EL (cell line): Measurements from ENCODE around the gene SLC6A17.
A peak's percentile ranks its signal among the peaks of the same experiment; 100 is the strongest.

ENCODE experiments used
- DNase-seq: peaks from one replicate; pipeline ENCODE4 v3.0.0-alpha.2; 2016

The SLC6A17 gene

DNA sequence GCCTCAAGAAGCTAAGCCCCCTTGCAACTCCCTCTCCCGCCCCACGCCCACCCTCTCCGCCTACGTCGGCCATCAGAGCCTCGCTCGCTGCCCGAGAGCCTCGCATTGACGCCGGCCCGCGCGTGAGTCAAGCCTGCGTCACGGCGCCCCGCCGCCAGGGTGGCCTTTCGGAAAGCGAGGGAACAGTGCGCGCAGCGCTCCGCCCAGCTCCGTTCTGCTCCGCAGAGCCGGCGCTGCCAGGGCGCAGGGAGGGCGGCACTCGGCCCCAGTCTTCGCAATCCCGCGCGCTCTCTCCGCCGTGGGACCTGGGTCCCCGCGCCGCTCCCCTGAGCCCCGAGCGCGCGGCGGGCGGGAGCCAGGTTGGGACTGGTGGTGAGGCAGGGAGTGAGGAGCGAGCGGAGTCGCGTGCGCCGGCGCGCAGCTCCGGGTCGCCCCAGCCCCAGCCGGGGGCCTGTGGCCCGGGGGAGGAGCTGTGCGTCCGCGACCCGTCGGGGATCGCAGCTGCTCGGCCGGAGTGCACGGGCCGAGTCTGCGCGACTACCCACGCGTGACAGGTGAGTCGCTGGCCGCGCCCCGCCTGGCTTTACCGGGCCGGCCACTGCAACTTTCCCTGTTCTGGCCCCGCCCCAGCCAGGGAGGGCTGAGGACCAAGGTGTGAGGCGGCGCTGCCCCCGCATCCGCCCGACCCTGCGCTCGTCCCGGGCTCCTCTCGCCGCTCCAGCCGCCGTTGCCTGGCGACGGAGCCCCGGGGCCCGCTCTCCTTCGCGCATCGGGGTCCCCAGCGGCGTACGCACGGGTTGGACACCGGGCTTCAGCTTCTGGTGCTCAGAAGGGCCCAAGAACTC lies at the start of gene SLC6A17:
Gene SLC6A17, plus strand, starts transcription at position 165 of the 845 bp plus-strand sequence. CDS start 16,436 bp downstream, outside the sequence.
- peak; percentile 82 for DNase-seq

DNA sequence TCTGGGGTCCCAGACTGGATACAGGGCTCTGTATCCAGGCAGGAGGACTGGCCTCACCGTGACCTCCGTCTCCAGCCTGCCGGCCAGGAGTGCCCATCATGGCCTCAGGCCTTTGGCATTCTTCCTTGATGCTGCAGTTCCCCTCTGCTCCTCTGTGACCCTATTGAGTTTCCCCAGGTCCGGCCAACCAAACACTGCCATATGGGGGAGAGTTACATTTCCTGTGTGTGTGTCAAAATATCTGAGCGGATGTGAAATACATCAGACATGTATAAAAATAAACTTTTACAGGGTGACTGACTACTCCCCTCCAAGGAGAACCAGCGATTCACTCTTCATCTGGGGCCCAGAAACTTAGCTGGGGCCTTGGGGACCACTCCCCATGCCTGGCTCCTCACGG lies 48.2 kb upstream of the SLC6A17 start:
- peak; percentile 77 for DNase-seq

DNA sequence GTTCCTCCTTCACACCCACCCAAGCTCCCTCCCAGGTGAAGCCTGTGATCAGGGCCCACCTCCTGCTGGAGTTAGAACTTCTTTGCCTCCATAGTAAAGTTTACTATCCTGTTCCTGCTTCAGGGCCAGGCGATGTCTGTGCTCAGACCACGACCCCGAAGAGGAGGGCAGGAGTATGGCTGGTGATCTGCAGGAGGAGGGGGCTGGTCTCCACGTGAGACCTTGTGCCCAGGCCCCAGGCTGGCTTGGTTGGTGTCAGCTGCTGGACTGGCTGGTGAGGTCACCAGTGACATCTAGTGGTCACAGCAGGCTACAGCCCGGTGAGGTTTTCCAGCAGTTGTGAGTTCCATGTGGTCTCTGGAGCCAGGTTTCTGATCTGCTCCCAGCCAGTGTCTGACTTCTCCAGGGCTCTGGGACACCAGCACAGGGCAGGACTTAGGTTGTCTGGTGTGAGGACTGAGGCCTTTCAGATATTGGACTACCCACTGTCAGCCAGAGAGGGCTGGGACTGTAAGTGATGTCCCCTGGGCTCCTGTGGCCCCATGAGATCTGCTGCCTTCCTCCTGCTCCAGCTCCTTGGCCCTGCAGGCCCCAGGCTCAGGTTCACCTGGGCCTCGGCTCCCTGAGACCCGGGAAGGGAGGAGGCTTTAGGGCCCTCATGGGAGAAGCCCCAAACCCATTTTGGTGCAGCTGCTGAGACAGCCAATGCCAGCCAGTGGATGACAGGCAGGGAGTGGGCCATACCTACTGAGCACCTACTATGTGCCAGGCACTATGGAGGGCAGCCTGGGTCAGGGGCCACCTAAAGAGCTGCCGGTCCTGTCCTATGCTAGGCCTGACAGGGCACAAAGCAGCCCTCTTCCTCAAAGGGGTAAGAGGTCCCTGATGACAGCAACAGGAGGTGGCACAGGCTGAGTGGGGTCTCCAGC lies 44.0 kb upstream of the SLC6A17 start:
- peak; percentile 71 for DNase-seq

DNA sequence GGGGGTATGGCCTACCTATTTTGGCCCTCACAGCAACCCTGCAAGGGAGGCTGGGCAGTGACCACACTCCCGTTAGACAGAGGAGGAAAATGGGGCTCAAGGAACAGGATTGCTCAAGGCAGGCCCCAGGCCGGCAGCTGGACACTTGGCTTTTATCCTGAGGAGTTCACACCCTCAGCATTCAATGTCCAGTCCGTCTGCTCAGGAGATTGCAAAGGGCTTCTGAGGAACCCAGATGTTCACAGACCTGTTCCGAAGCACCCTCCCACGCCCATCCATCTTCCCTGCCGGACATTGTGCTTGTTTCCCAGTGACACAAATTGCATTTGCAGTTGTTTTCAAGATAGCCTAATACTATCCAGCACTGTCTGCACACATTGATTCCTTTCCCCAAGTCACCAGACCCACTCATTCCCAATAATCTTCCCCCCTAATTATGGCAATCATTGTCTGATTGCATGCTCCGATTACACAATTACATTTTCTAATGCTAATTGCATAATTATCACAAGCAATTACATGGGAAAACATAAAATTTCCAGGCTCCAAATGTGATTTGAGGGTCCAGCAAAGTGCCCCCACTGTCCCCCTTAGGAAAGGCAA lies 42.3 kb upstream of the SLC6A17 start:
- no peak for DNase-seq

DNA sequence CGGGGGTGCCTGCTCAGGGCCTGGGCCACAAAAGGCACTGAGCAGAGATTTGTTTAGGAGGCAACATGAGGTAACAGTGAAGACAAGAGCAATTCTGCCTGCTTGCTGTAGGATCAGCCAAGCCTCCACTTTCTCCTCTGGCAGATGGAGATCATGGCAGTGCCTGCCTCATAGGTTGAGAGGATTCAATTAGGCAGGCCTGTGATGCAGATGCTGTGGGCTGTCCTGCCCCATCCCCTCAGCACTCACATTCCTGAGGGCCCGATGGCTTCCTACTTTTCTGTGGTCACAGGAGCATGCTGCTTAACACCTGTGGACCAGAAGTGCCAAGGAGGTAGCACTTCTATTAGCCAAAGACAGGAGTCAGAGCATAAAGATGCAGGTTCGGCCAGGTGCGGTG lies 39.2 kb upstream of the SLC6A17 start:
- DNase-seq: no peak

DNA sequence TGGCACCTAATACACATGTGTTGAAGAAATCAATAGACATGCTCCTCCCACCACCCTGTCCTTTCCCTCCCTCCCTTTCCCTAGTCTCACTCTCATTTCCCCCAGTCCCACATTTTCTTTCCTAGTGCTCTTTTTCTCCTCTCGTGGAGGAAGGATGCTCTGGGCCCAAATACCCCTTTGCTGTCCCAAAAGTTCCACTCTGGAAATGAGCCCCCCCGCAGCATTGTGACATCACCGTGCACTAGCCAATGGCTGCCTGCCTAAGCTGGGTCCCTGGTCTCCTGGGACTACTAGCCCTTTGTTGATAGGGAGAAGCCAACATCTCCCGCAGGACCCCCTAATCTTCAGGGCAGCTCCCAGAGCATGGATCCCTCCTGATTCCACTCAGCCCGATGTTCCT lies 38.2 kb upstream of the SLC6A17 start, which contains the start of gene UBL4B:
Gene UBL4B, plus strand, starts transcription at position 301 of the 400 bp plus-strand sequence. Its CDS starts 92 bp downstream, at position 393.
- DNase-seq: no peak

DNA sequence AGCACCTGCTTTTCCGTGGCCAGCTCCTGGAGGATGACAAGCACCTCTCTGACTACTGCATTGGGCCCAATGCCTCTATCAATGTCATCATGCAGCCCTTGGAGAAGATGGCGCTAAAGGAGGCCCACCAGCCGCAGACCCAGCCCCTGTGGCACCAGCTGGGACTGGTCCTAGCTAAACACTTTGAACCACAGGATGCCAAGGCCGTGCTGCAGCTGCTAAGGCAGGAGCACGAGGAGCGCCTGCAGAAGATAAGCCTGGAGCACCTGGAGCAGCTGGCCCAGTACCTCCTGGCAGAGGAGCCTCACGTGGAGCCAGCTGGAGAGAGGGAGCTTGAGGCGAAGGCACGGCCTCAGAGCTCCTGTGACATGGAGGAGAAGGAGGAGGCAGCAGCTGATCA lies 37.6 kb upstream of the SLC6A17 start:
- no peak for DNase-seq

DNA sequence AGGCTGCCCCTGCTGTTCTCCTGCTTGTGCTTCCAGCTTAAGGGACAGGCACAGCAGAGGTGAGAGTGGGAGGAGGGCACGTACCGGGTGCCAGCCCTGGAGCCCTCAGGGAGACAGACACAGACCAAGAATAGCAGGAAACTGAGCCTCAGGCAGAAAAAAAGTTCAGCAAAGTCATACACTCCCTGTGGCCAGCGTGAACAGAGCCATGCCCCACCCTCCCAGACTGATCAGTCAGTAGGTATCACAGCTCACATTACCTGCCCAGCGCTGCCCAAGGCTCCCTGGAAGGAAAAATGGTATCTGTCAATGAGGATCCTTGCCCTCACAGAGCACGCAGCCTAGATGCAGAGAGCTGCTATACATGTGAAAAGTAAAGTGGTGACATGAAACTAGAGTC lies 36.7 kb upstream of the SLC6A17 start:
- no peak for DNase-seq

DNA sequence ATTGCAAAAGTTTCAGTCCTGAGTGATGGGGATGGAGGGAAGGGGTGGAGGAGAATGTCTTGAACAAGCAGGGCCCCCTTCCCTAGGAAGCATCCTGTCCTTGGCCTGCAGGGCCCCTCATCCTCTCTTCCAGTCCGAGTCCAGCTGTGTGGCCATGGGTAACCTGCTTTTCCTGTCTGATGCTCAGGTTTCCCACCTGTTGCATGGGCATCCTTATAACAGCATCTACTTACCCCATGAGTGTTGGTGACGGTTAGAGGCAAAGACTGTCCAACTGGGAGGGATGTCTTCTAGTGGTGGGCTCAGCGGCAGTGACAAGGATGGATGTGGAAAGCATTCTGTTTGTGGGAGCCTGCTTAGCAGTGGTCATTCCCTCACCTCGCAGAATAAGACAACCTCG lies 36.1 kb upstream of the SLC6A17 start:
- DNase-seq: no peak

DNA sequence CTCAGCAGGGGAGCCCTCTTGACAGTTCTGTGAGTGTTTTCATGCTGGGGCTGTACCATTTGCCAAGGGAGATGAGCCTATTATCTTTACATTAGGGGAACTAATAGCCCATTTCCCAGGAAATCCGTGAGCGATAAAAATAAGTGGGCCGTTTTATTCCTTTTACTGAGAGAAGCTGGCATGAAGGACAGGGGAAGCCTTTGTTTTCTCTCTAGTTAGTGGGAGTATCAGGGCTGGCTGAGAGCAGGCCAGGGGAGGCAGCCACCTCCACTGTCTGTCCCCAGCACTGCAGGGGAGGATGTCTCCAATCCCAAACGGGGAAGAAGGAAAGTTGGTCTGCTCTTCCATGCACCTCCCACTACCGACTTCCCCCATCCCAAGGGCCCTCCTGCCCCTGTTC lies 35.5 kb upstream of the SLC6A17 start:
- no peak for DNase-seq

DNA sequence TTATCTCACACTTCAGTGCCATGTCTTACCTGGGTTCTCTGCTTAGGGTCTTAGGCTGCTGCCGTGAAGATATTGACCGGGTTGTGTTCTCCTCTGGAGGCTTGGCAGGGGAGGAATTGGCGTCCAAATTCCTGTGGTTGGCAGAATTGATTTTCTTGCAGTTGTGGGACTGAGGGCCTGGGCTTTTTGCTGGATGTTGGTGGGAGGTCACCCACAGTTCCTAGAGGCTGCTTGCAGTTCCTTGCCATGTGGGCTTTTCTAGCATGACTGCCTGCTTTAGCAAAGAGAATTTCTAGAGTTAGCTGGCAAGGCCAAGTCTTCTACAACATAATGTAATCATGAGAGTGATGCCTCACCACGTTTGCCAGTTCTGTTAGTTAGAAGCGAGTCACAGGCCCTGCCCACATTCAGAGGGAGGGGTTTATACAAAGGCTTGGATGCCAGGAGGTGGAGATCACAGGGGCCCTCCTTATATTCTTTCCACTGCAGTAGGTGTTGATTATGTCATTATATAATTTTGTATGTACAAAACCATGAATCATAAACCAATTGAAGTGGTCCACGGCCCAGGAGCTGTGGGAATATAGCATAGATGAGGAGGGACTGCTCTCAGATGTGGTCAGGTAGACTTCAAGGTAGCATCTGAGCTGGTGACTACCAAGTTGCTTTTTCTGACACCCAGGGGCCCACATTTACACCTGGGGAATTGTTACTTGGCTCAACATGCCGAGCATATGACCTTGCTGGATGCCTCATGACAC lies 31.5 kb upstream of the SLC6A17 start:
- DNase-seq: peak; percentile 41

DNA sequence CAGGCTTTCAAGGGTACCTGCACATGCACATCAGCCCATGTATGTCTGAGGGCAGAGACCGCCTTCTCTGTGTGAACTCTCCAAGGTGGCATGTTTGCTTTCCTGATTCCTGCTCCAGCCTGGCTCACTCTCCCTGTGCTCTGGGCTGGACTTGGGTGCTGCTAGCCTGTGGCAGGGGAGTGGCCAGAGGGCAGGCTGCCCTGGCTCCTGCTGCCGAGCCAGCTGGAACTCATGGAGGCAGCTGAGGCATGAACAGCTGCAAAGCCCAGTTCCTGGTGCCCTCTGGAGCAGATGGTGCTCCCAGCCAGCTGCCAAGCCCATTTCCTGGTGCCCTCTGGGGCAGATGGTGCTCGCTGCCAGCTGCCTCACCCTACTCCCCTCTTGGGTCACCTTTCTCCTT lies 30.5 kb upstream of the SLC6A17 start:
- no peak for DNase-seq

DNA sequence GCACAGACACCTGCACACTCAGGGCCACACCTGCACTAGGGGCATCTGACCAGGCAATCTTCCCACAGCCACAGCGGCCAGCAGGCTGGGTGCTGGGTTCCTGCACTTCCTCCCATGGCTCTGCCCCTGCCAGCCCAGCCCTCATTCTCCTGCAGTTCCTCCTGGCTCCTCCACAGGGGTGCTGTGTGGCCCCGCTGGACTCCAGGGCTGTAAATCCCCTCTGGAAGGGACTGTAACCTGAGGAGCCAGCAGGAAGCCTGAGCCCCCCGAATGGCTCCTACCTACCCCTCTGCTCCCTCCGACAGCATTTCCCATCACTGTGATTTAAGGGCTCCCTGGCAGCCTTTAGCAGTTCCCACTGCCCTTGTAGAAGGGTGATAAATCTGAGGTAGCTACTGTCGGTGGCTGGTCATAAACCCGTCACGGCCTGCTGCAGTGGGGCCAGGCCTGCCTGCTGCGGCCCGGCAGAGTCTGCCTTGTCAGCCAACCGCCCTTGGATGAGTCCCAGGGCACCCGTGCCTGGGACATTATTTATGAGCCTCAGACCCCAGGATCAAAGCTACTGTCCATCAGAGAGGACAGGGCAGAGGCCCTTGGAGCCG lies 29.2 kb upstream of the SLC6A17 start:
- DNase-seq: no peak

DNA sequence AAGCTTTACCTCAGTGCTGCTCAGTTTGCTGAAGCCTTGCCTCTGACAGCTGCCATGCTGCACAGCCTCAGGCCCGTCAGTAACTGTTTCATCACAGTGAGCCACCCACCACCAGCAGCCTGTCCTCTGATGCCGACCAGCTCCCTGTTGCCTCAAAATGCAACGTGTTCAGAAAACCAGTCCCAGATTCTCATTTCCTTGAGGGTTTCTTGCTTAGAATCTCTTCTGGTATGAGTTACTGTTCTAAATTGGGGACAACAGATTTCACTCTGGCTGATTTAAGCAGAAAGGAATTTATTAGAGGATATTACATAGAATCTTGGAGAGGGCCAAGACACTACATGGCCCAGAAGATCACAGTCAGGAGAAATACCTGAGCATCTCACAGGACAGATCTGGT lies 27.1 kb upstream of the SLC6A17 start:
- DNase-seq: peak; percentile 60

DNA sequence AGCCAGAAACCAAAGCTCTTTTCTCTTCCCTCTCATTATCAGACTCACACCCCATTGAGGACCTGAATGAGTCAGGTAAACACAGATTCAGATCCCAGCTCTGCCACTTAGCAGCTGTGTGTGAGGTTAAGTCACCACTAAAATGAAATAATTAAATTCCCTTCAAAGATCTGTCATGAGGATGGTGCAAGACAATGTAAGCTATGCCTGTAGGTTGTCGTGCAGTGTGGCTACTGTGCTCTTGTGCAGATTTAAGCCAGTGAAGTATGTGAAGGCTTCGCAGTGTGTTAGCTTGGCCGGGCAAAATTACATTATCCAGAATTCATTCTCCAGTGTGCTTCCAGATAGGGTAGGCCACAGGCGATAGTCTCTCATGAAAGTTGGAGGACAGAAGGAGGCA lies 24.5 kb upstream of the SLC6A17 start:
- DNase-seq: no peak

DNA sequence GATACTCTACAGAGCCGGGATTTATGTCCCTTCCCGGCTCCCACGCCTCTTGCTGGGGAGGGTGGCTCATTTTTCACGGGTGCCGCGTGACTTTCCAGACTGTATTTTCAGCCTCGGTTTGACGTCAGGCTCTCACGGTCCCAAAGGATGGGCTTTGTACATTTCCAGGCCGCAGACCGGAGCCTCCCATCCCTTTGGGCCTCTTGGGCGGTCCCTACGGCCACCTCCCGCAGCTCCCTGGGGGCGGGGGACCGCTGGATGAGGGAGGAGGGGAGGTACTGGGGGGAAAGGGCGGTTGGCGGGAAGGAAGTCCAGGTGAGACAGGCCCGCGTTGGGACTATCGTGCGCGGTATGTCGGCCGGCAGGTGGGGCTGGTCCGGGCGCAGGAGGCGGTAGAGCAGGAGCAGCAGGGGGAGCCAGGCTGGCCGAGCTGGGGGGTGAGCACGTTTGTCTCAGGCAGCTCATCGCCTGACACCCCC lies 20.1 kb upstream of the SLC6A17 start:
- DNase-seq: no peak

DNA sequence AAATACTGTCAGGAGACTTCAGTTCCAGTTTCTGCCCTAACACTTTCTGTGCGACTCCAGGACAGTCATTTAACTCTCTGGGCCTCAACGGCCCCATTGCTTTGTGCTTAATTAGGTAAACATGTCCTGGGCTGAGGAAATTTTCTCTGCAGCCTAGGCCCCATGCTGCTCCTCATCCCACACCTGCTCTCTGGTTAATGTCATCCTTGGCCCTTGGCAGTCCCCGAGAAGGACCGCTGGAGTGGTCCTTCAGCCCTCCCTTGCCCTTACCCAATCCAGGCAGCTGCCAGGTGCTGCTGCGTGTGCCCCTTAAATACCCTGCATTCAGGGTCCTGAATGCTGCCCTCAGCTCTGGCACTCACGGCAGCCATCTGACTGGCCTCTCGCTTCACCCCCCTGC lies 19.3 kb upstream of the SLC6A17 start:
- DNase-seq: no peak

DNA sequence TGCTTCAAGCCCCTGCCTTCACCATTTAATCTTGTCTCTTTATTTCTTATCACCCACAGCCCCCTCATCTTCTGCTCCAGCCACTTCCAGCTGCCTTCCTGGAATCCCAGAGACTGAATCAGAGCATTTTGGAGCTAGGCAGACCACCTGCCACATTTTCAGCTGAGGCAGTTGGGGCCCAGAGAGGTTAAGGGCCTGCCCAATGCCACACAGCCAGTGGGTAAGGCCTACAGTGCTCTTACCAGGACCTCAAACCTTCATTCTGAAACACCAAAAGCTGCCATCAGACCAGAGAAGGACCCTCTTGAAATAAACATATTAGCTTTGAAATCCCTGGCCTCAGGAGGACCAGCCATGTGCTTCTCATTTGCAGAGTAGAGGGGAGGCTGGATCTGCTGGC lies 17.6 kb upstream of the SLC6A17 start:
- DNase-seq: no peak

DNA sequence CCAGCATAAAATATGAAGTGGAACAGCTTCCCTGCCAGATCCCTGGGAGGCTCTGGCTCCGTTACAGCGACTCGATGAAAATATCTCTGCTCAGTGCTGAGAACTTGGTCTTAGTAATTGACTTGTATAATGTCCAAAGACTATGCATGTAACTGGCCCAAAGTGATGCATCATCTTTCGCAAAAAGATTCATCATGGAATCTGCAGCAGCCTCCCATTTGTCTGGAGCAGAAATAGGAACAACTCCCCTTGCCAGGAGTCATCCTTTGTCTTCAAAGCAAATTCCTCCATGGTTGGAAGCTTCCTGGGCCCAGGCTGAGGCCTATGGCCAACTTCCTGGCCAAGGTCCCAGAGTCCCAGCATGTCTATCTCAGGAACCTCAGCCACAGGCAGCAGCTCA lies 16.9 kb upstream of the SLC6A17 start:
- no peak for DNase-seq

DNA sequence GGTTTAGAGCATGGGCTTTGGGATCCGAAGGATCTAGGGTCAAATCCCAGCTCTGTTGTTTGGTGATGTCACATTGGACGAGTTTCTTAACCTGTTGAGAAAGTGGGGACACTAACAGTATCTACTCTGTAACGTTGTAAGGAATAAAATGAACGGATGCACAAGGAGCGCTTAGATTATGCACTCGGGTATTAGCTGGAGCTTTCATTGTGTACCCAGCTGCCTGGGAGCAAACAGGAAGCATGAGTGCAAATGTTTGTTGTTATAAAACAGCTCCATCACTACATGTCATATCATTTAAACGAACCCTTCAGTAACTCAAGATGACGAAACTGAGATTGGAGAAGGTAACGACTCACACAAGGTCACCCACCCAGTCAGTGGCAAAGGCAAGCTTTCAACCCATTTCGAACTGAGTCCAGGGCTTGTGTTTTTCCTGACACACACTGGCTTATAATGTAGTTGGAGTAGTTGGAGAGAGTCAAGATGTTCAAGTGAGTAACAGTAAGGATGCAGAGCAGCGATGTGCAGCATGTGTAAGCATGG lies 16.2 kb upstream of the SLC6A17 start:
- no peak for DNase-seq

DNA sequence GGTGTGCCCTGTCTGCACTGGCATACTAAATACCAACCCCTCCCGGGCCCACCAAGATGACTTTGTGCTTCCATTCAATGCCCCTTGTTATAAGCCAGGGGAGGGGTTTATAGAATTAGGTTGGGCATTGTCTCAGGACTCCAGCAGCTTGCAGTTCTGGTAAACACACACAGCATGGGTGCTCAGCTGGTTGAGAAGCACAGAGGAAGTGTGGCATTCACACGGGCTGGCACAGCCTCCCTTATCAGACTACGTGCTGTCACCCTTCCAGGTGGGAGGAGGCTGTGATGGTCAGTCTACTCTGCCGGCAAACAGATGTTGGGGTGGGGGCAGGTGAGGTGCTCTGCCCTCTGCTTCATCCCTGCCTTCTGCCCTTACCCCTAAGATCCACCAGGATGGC lies 15.0 kb upstream of the SLC6A17 start:
- no peak for DNase-seq

DNA sequence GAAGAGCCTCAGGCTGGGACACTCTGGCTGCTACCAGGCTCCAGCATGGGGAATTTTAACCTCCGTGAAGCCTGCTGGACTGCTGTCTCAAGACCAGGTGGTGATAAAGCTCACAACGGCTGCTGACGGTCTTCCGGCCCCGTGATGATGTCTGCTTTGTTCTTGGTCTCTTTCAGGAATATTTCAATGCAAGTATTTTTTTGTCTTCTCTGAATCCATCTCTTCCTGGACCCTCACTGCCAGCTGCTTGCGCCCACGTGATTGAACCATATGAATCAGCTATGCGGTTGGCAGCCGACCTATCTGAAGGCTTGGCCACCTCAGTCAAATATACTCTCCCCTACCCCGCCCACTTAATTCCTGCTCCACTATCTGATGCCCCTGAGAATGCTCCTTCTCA lies 14.6 kb upstream of the SLC6A17 start:
- DNase-seq: no peak
